ENCODE data around the gene FMNL2. TPM values are rescaled to one million over a fixed set of nuclear protein-coding genes. Genes with fewer than 3 reads are reported as not detected.
A peak's percentile ranks its signal among the peaks of the same experiment; 100 is the strongest.

Gene FMNL2
- total RNA-seq, 1 donor: 24.2 TPM

GRCh38 chr2:152523091-152523490 is 188.1 kb downstream of the FMNL2 start:
- H3K27me3 ChIP-seq (ENCODE audit: insufficient read depth, low read length): no peaks in the 10 kb centered on the region
- no peak for TF ChIP-seq CTCF (IDR thresholded peaks at IDR 0.05; ENCODE audit: extremely low read depth, low read depth, low read length)
- H3K27ac ChIP-seq (ENCODE audit: low read depth, low read length): peak overlapping the region; percentile 18
- peaks cover 32% of the 10 kb centered on the region for H3K79me2 ChIP-seq (ENCODE audit: insufficient read depth, low read length)
- H3K36me3 ChIP-seq (ENCODE audit: insufficient read depth, low read length): no peaks in the 10 kb centered on the region
- peaks cover 39% of the 10 kb centered on the region for H3K4me1 ChIP-seq (ENCODE audit: insufficient read depth, low read length)
- H4K20me1 ChIP-seq (ENCODE audit: insufficient read depth, low read length): no peaks in the 10 kb centered on the region
- DNase-seq (ENCODE audit: insufficient read length, low spot score, missing footprints): no peak
- no peak overlapping the region for H2AFZ ChIP-seq (ENCODE audit: low read length)
- peak overlapping the region; percentile 20 for H3K4me2 ChIP-seq (ENCODE audit: insufficient read depth, low read length)
- no peaks in the 10 kb centered on the region for H3K9me3 ChIP-seq (ENCODE audit: low read depth, low read length)
- H3K4me3 ChIP-seq (ENCODE audit: insufficient read depth, low read length): no peak overlapping the region

- H4K20me1 ChIP-seq (ENCODE audit: insufficient read depth, low read length): no peaks in the 10 kb centered on the region
- peak overlapping the region; percentile 34 for H2AFZ ChIP-seq (ENCODE audit: low read length)
- no peaks in the 10 kb centered on the region for H3K27me3 ChIP-seq (ENCODE audit: insufficient read depth, low read length)
- H3K79me2 ChIP-seq (ENCODE audit: insufficient read depth, low read length): peaks cover 32% of the 10 kb centered on the region
- H3K4me2 ChIP-seq (ENCODE audit: insufficient read depth, low read length): peak overlapping the region; percentile 66
- H3K9me3 ChIP-seq (ENCODE audit: low read depth, low read length): no peaks in the 10 kb centered on the region
- H3K36me3 ChIP-seq (ENCODE audit: insufficient read depth, low read length): no peaks in the 10 kb centered on the region
- DNase-seq (ENCODE audit: insufficient read length, low spot score, missing footprints): no peak
- peak overlapping the region; percentile 59 for H3K27ac ChIP-seq (ENCODE audit: low read depth, low read length)
- H3K4me3 ChIP-seq (ENCODE audit: insufficient read depth, low read length): peak overlapping the region; percentile 6
- H3K4me1 ChIP-seq (ENCODE audit: insufficient read depth, low read length): peaks cover 34% of the 10 kb centered on the region
- no peak for TF ChIP-seq CTCF (IDR thresholded peaks at IDR 0.05; ENCODE audit: extremely low read depth, low read depth, low read length)
Measured at GRCh38 chr2:152525277-152525838, 190.4 kb downstream of the FMNL2 start.

- Histone ChIP-seq H4K20me1 (ENCODE audit: insufficient read depth, low read length) (no peaks in the 10 kb centered on the region), H3K79me2 (ENCODE audit: insufficient read depth, low read length) (peaks cover 22% of the 10 kb centered on the region), H3K9me3 (ENCODE audit: low read depth, low read length) (no peaks in the 10 kb centered on the region), H2AFZ (ENCODE audit: low read length) (no peak overlapping the region), H3K27ac (ENCODE audit: low read depth, low read length) (no peak overlapping the region), H3K4me2 (ENCODE audit: insufficient read depth, low read length) (no peak overlapping the region), H3K4me1 (ENCODE audit: insufficient read depth, low read length) (peaks cover 18% of the 10 kb centered on the region), H3K36me3 (ENCODE audit: insufficient read depth, low read length) (no peaks in the 10 kb centered on the region), H3K27me3 (ENCODE audit: insufficient read depth, low read length) (no peaks in the 10 kb centered on the region), H3K4me3 (ENCODE audit: insufficient read depth, low read length) (no peak overlapping the region)
- TF ChIP-seq CTCF (IDR thresholded peaks at IDR 0.05; ENCODE audit: extremely low read depth, low read depth, low read length): no peak
- no peak for DNase-seq (ENCODE audit: insufficient read length, low spot score, missing footprints)
Measured at GRCh38 chr2:152529420-152530115, 194.6 kb downstream of the FMNL2 start.

- no peak for DNase-seq (ENCODE audit: insufficient read length, low spot score, missing footprints)
- H3K27ac ChIP-seq (ENCODE audit: low read depth, low read length): no peak overlapping the region
- H4K20me1 ChIP-seq (ENCODE audit: insufficient read depth, low read length): no peaks in the 10 kb centered on the region
- no peak overlapping the region for H2AFZ ChIP-seq (ENCODE audit: low read length)
- no peak for TF ChIP-seq CTCF (IDR thresholded peaks at IDR 0.05; ENCODE audit: extremely low read depth, low read depth, low read length)
- no peaks in the 10 kb centered on the region for H3K36me3 ChIP-seq (ENCODE audit: insufficient read depth, low read length)
- no peak overlapping the region for H3K4me2 ChIP-seq (ENCODE audit: insufficient read depth, low read length)
- no peaks in the 10 kb centered on the region for H3K27me3 ChIP-seq (ENCODE audit: insufficient read depth, low read length)
- H3K79me2 ChIP-seq (ENCODE audit: insufficient read depth, low read length): peaks cover 28% of the 10 kb centered on the region
- no peaks in the 10 kb centered on the region for H3K9me3 ChIP-seq (ENCODE audit: low read depth, low read length)
- no peak overlapping the region for H3K4me3 ChIP-seq (ENCODE audit: insufficient read depth, low read length)
- H3K4me1 ChIP-seq (ENCODE audit: insufficient read depth, low read length): no peaks in the 10 kb centered on the region
Measured at GRCh38 chr2:152532241-152532640, 197.3 kb downstream of the FMNL2 start.

Data from osteoblast (primary cell).